ENCODE measurements around the gene DGCR2.

The DGCR2 gene

DNA sequence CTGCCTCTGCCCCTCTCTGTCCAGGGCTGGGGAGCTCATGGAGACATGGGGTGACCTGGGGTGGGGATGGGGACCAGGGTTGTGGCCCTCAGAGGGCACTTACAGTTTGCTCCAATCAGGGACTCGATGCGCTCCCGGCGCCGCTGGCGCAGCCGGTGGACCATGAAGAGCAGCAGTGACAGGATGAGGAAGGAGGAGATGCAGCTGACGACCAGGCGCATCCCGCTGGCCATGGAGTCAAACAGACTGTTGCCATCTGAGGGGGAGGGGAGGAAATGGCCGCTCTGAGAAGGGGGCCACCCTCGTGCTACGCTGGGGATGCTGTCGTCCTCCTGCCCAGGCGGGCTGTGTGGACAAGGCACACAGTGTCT lies 80.5 kb downstream of the DGCR2 start:
- no peak for DNase-seq (ENCODE audit: low read depth, low spot score)
- no peaks in the 10 kb centered on the region for H3K9me3 ChIP-seq (ENCODE audit: insufficient read depth, low read length)
- H3K4me1 ChIP-seq (ENCODE audit: insufficient read depth, insufficient read length) = no peaks in the 10 kb centered on the region
- peaks cover 86% of the 10 kb centered on the region for H3K36me3 ChIP-seq (ENCODE audit: insufficient read depth, insufficient read length, low read length)
- no peak for TF ChIP-seq ZNF274 (IDR thresholded peaks at IDR 0.05; ENCODE audit: low read depth, low read length)
- no peak for TF ChIP-seq YY1 (IDR thresholded peaks at IDR 0.05; ENCODE audit: insufficient read depth, insufficient read length)
- no peak for TF ChIP-seq SUZ12 (IDR thresholded peaks at IDR 0.05; ENCODE audit: extremely low read depth, insufficient read depth, insufficient read length)
- H3K27me3 ChIP-seq (ENCODE audit: insufficient read depth, insufficient read length) = no peaks in the 10 kb centered on the region
- no peak overlapping the region for H3K9ac ChIP-seq (ENCODE audit: insufficient read length, low read depth)
- no peak overlapping the region for H3K4me3 ChIP-seq (ENCODE audit: insufficient read length, low read depth)

DNA sequence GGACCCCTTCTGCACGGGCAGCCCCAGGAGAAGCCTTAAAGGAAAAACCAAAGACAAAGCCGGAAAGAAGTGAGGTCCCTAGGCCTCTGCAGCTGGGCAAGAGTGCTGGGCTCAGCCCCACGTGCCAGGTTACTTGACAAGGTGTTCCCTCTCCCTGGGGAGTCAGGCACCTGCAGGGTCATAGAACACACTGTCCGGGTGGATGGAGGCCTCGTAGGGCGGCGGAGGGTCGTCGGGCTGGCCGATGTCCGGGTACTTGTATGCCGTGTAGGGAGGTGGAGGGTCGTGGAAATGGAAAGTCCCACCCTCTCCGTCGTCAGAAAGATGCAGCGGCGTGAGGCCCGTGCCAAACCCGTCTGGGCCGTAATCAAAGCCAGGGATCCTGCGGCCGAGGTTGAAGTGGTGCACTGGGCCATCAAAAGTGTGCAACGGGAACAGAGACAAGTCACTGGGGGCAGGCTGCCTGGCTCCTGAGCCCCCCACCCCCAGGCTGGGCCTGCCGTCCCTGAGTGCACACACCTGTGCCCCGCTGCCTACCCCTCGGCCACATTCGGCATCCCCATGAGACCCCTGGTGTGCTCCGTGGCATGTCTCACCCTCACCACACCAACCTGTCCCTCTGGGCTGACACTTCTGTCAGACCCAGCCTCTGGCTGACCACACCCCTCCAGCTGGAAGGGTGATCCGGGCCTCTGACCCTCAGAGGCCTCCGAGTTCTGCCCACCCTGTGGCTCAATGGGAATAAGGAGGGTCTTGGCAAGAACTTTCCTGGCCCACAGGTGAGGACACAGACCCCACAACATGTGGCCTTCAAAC lies 81.1 kb downstream of the DGCR2 start:
- Histone ChIP-seq H3K36me3 (ENCODE audit: insufficient read depth, insufficient read length, low read length) (peaks cover 80% of the 10 kb centered on the region), H3K27me3 (ENCODE audit: insufficient read depth, insufficient read length) (no peaks in the 10 kb centered on the region), H3K9me3 (ENCODE audit: insufficient read depth, low read length) (no peaks in the 10 kb centered on the region), H3K9ac (ENCODE audit: insufficient read length, low read depth) (no peak overlapping the region), H3K4me3 (ENCODE audit: insufficient read length, low read depth) (no peak overlapping the region), H3K4me1 (ENCODE audit: insufficient read depth, insufficient read length) (no peaks in the 10 kb centered on the region)
- no peak for TF ChIP-seq ZNF274 (IDR thresholded peaks at IDR 0.05; ENCODE audit: low read depth, low read length)
- DNase-seq (ENCODE audit: low read depth, low spot score) = no peak

DNA sequence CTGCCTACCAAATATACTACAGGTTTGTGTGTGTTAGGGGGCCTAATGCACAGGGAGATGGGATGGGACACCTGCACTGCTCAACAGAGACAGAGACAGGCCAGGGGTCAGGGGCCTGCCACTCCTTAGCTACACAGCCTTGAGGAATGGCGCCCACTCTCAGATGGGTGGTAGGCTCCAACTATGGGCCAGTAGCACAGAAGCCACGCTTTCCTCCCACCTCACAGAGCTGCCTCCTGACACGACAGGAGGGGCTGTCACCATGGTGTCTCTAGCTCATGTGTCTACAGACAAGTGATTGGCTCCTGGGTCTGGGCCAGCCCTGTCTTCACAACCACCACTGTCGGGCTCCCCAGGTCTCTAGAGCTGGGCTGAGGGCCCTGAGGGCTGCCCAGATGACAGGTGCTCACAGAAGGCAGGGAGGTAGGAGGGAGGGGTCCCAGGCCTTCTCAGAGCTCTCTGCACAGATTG lies 81.8 kb downstream of the DGCR2 start:
- peaks cover 75% of the 10 kb centered on the region for H3K36me3 ChIP-seq (ENCODE audit: insufficient read depth, insufficient read length, low read length)

GRCh38 chr22:19039796-19040280 lies 82.4 kb downstream of the DGCR2 start:
- TF ChIP-seq SUZ12 (IDR thresholded peaks at IDR 0.05; ENCODE audit: extremely low read depth, insufficient read depth, insufficient read length) = no peak
- TF ChIP-seq ZNF274 (IDR thresholded peaks at IDR 0.05; ENCODE audit: low read depth, low read length) = no peak
- TF ChIP-seq YY1 (IDR thresholded peaks at IDR 0.05; ENCODE audit: insufficient read depth, insufficient read length) = no peak
- Histone ChIP-seq H3K4me3 (ENCODE audit: insufficient read length, low read depth) (no peak overlapping the region), H3K27me3 (ENCODE audit: insufficient read depth, insufficient read length) (no peaks in the 10 kb centered on the region), H3K9ac (ENCODE audit: insufficient read length, low read depth) (no peak overlapping the region), H3K4me1 (ENCODE audit: insufficient read depth, insufficient read length) (no peaks in the 10 kb centered on the region), H3K9me3 (ENCODE audit: insufficient read depth, low read length) (no peaks in the 10 kb centered on the region), H3K36me3 (ENCODE audit: insufficient read depth, insufficient read length, low read length) (peaks cover 70% of the 10 kb centered on the region)
- no peak for DNase-seq (ENCODE audit: low read depth, low spot score)

More for the DNA sequence above, 81.8 kb downstream of the DGCR2 start:
- Histone ChIP-seq H3K9ac (ENCODE audit: insufficient read length, low read depth) (no peak overlapping the region), H3K4me1 (ENCODE audit: insufficient read depth, insufficient read length) (no peaks in the 10 kb centered on the region), H3K27me3 (ENCODE audit: insufficient read depth, insufficient read length) (no peaks in the 10 kb centered on the region), H3K9me3 (ENCODE audit: insufficient read depth, low read length) (no peaks in the 10 kb centered on the region), H3K4me3 (ENCODE audit: insufficient read length, low read depth) (no peak overlapping the region)
- DNase-seq (ENCODE audit: low read depth, low spot score) = no peak
- TF ChIP-seq SUZ12 (IDR thresholded peaks at IDR 0.05; ENCODE audit: extremely low read depth, insufficient read depth, insufficient read length) (no peak), YY1 (IDR thresholded peaks at IDR 0.05; ENCODE audit: insufficient read depth, insufficient read length) (no peak), ZNF274 (IDR thresholded peaks at IDR 0.05; ENCODE audit: low read depth, low read length) (no peak)

- Histone ChIP-seq H3K9ac (ENCODE audit: insufficient read length, low read depth) (no peak overlapping the region), H3K36me3 (ENCODE audit: insufficient read depth, insufficient read length, low read length) (peaks cover 68% of the 10 kb centered on the region), H3K4me3 (ENCODE audit: insufficient read length, low read depth) (no peak overlapping the region), H3K27me3 (ENCODE audit: insufficient read depth, insufficient read length) (no peaks in the 10 kb centered on the region), H3K9me3 (ENCODE audit: insufficient read depth, low read length) (no peaks in the 10 kb centered on the region), H3K4me1 (ENCODE audit: insufficient read depth, insufficient read length) (no peaks in the 10 kb centered on the region)
- no peak for DNase-seq (ENCODE audit: low read depth, low spot score)
- TF ChIP-seq SUZ12 (IDR thresholded peaks at IDR 0.05; ENCODE audit: extremely low read depth, insufficient read depth, insufficient read length) (no peak), YY1 (IDR thresholded peaks at IDR 0.05; ENCODE audit: insufficient read depth, insufficient read length) (no peak), ZNF274 (IDR thresholded peaks at IDR 0.05; ENCODE audit: low read depth, low read length) (no peak)
These were observed 82.8 kb downstream of the DGCR2 start for GRCh38 chr22:19039448-19039780.

GRCh38 chr22:19038728-19039447 lies 83.3 kb downstream of the DGCR2 start:
- Histone ChIP-seq H3K36me3 (ENCODE audit: insufficient read depth, insufficient read length, low read length) (peaks cover 63% of the 10 kb centered on the region), H3K4me1 (ENCODE audit: insufficient read depth, insufficient read length) (no peaks in the 10 kb centered on the region), H3K4me3 (ENCODE audit: insufficient read length, low read depth) (no peak overlapping the region), H3K9ac (ENCODE audit: insufficient read length, low read depth) (no peak overlapping the region), H3K9me3 (ENCODE audit: insufficient read depth, low read length) (no peaks in the 10 kb centered on the region), H3K27me3 (ENCODE audit: insufficient read depth, insufficient read length) (no peaks in the 10 kb centered on the region)
- no peak for DNase-seq (ENCODE audit: low read depth, low spot score)
- no peak for TF ChIP-seq YY1 (IDR thresholded peaks at IDR 0.05; ENCODE audit: insufficient read depth, insufficient read length)
- no peak for TF ChIP-seq SUZ12 (IDR thresholded peaks at IDR 0.05; ENCODE audit: extremely low read depth, insufficient read depth, insufficient read length)
- TF ChIP-seq ZNF274 (IDR thresholded peaks at IDR 0.05; ENCODE audit: low read depth, low read length) = no peak

DNA sequence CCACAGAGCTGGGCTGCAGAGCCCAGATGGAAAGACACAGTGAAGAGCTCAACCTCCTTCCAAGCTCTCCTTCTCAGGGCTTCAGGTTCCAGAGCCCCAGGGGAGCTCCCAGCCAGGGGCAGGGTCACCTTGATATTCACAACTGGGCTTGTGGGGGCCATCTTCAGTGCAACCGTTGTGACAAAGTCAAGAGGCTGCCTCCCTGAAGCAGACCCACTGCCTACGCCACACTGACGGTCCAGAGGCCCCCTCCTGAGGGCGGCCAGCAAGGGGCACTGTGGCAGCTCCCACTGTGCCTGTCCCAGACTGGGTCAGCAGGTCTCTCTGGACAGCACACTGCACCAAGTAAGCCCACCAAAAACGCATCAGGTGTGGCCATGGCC lies 84.1 kb downstream of the DGCR2 start:
- H3K4me3 ChIP-seq (ENCODE audit: insufficient read length, low read depth) = no peak overlapping the region
- no peak overlapping the region for H3K9ac ChIP-seq (ENCODE audit: insufficient read length, low read depth)
- H3K4me1 ChIP-seq (ENCODE audit: insufficient read depth, insufficient read length) = no peaks in the 10 kb centered on the region
- no peaks in the 10 kb centered on the region for H3K9me3 ChIP-seq (ENCODE audit: insufficient read depth, low read length)
- H3K36me3 ChIP-seq (ENCODE audit: insufficient read depth, insufficient read length, low read length) = peaks cover 56% of the 10 kb centered on the region
- TF ChIP-seq SUZ12 (IDR thresholded peaks at IDR 0.05; ENCODE audit: extremely low read depth, insufficient read depth, insufficient read length) (no peak), ZNF274 (IDR thresholded peaks at IDR 0.05; ENCODE audit: low read depth, low read length) (no peak), YY1 (IDR thresholded peaks at IDR 0.05; ENCODE audit: insufficient read depth, insufficient read length) (no peak)
- no peaks in the 10 kb centered on the region for H3K27me3 ChIP-seq (ENCODE audit: insufficient read depth, insufficient read length)
- DNase-seq (ENCODE audit: low read depth, low spot score) = no peak
